Endodermal cell (in vitro differentiated cells): ENCODE data around the gene NPAS4. TPM values are rescaled to one million over a fixed set of nuclear protein-coding genes. Genes with fewer than 3 reads are reported as not detected.

Experiments
- DNase-seq: peaks from one replicate; pipeline ENCODE4 v3.0.0-alpha.2; 2017
- H3K27ac ChIP-seq: 2 replicates; pipeline ENCODE4 v1.5.1; 2013; ENCODE audit warnings: mild to moderate bottlenecking, low read depth, low read length, moderate library complexity
- H3K27me3 ChIP-seq: 2 replicates; pipeline ENCODE4 v1.6.1; 2013; ENCODE audit warnings: mild to moderate bottlenecking, low read length, moderate library complexity; ENCODE audit not compliant: insufficient read depth, control insufficient read depth, poor library complexity, severe bottlenecking
- H3K36me3 ChIP-seq: 2 replicates; pipeline ENCODE4 v1.7.0; 2013; ENCODE audit warnings: mild to moderate bottlenecking, low read length, moderate library complexity; ENCODE audit not compliant: control insufficient read depth, insufficient read depth
- H3K4me1 ChIP-seq: one replicate; pipeline ENCODE4 v1.7.0; 2013; ENCODE audit warnings: low read length; ENCODE audit not compliant: control insufficient read depth, insufficient read depth
- H3K4me3 ChIP-seq: 2 replicates; pipeline ENCODE4 v1.5.1; 2013; ENCODE audit warnings: mild to moderate bottlenecking, low read length, moderate library complexity
- H3K9ac ChIP-seq: 2 replicates; pipeline ENCODE4 v1.6.1; 2013; ENCODE audit warnings: mild to moderate bottlenecking, low read length, moderate library complexity; ENCODE audit not compliant: poor library complexity, severe bottlenecking; ENCODE audit errors: extremely low read depth
- H3K9me3 ChIP-seq: 2 replicates; pipeline ENCODE4 v1.6.1; 2013; ENCODE audit warnings: mild to moderate bottlenecking, low read length, moderate library complexity; ENCODE audit not compliant: control insufficient read depth
- H3K27ac Mint-ChIP-seq: 2 replicates; pipeline ENCODE4 v1.8.0; 2020; ENCODE audit warnings: mixed read lengths
- H3K27me3 Mint-ChIP-seq: 2 replicates; pipeline ENCODE4 v1.8.0; 2021; ENCODE audit warnings: mild to moderate bottlenecking, mixed read lengths; ENCODE audit not compliant: insufficient read depth
- H3K36me3 Mint-ChIP-seq: 2 replicates; pipeline ENCODE4 v1.8.0; 2020; ENCODE audit warnings: low read depth, mixed read lengths
- H3K4me1 Mint-ChIP-seq: 2 replicates; pipeline ENCODE4 v1.8.0; 2020; ENCODE audit warnings: mixed read lengths
- H3K4me3 Mint-ChIP-seq: 2 replicates; pipeline ENCODE4 v1.8.0; 2020; ENCODE audit warnings: mild to moderate bottlenecking, moderate library complexity, mixed read lengths
- H3K9me3 Mint-ChIP-seq: 2 replicates; pipeline ENCODE4 v1.8.0; 2020; ENCODE audit warnings: mild to moderate bottlenecking, mixed read lengths
- WGBS, 2 experiments: methylation state at CpG; one replicate each; pipeline versions ENCODE4 v1.1.5 to v1.1.7; 2013; ENCODE audit warnings: missing lambda C conversion rate in 2 of 2, mixed read lengths in 1 of 2; ENCODE audit not compliant: insufficient coverage in 1 of 2, insufficient read length in 1 of 2; 5-methylcytosine and 5-hydroxymethylcytosine counted together
- total RNA-seq, 2 donors: library from RNA; stranded (reverse); fragmentation: NEBNext Ultra II Directional in 1 of 2; extraction: Animal tissue kit (Norgen Biotek cat#: 25700) in 1 of 2; gene quantifications; 2 replicates in 1 of 2; 3 replicates in 1 of 2; pipeline ENCODE4 v1.2.1, GENCODE V29; 2021
- TF ChIP-seq, protein P1 (sequence below): fragments of 200-600 bp; sonication (generic); conservative IDR thresholded peaks from 2 replicates; pipeline ENCODE4 v1.5.0; 2021; ENCODE audit warnings: antibody characterized with exemption, mild to moderate bottlenecking

Gene NPAS4
- total RNA-seq, 2 donors from 2014 or later, result not detected

DNA sequence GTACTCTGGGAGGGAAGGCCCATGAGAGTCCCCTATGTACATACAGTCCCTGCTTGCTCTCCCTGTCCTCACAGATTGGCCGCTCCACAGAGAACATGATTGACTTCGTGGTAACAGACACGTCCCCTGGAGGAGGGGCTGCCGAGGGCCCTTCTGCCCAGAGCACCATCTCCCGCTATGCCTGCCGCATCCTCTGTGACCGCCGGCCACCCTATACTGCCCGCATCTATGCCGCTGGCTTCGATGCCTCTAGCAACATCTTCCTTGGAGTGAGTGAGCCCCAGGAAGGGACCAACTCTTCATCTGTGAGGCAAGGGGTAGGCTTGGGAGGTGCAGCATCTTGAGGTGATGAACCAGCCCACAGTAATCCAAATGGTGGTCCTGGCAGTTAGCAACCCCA is 52.3 kb downstream of the NPAS4 start:
- H3K4me3 Mint-ChIP-seq, result no peak overlapping the region
- DNase-seq, result no peak
- Histone ChIP-seq H3K27me3 (no peaks in the 10 kb centered on the region), H3K4me3 (no peak overlapping the region), H3K4me1 (peaks cover 8% of the 10 kb centered on the region), H3K36me3 (no peaks in the 10 kb centered on the region), H3K9me3 (no peaks in the 10 kb centered on the region), H3K9ac (no peak overlapping the region), H3K27ac (no peak overlapping the region)
- peaks cover 8% of the 10 kb centered on the region for H3K4me1 Mint-ChIP-seq
- H3K36me3 Mint-ChIP-seq, result peaks cover 10% of the 10 kb centered on the region
- no peak overlapping the region for H3K27ac Mint-ChIP-seq
- TF ChIP-seq, protein P1, sequence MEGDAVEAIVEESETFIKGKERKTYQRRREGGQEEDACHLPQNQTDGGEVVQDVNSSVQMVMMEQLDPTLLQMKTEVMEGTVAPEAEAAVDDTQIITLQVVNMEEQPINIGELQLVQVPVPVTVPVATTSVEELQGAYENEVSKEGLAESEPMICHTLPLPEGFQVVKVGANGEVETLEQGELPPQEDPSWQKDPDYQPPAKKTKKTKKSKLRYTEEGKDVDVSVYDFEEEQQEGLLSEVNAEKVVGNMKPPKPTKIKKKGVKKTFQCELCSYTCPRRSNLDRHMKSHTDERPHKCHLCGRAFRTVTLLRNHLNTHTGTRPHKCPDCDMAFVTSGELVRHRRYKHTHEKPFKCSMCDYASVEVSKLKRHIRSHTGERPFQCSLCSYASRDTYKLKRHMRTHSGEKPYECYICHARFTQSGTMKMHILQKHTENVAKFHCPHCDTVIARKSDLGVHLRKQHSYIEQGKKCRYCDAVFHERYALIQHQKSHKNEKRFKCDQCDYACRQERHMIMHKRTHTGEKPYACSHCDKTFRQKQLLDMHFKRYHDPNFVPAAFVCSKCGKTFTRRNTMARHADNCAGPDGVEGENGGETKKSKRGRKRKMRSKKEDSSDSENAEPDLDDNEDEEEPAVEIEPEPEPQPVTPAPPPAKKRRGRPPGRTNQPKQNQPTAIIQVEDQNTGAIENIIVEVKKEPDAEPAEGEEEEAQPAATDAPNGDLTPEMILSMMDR, result no peak
- 92 to 95% methylated on average over 11 of the region's 11 CpGs for WGBS, 2 experiments
- no peaks in the 10 kb centered on the region for H3K9me3 Mint-ChIP-seq
- H3K27me3 Mint-ChIP-seq, result no peaks in the 10 kb centered on the region

DNA sequence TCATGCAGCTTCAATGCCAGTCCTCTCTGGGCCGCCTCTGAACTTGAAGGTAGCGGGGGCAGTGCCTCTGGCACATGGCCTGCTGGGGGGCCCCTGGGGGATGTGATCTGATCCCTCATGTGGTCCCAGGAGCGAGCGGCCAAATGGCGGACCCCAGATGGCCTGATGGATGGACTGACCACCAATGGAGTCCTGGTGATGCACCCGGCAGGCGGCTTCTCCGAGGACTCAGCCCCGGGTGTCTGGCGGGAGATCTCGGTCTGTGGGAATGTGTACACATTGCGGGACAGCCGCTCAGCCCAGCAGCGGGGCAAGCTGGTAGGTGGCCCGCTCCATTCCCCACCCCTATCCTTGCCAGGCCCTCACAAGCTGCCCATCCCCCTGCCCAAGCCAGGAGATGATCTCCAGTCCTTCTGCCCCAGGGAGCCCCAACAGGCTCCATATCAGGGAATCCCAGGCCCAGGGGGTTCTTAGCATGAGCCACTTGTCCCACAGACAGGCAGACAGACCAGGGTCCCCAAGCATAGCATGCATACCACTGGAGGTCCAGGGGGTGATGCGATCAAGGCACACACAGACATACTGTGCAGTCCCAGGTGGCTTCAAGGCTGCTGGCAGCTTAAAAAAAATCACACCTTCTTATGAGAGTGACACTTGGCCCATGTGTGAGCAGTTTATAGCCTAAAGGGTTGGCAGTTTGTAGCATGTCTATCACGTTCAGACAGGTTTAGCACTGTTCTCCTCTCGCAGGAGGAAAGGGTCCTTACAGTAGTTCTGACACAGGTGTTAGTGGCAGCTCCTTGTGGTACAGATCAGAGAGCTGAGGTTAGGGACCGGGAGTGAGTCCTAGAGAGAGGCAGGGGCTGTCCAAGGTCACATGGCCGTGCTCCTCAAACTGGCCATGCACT is 53.0 kb downstream of the NPAS4 start:
- DNase-seq, result no peak
- Histone ChIP-seq H3K27me3 (no peaks in the 10 kb centered on the region), H3K9me3 (no peaks in the 10 kb centered on the region), H3K36me3 (no peaks in the 10 kb centered on the region), H3K4me3 (no peak overlapping the region), H3K9ac (no peak overlapping the region), H3K4me1 (peaks cover 8% of the 10 kb centered on the region), H3K27ac (no peak overlapping the region)
- Mint-ChIP-seq H3K27me3 (no peaks in the 10 kb centered on the region), H3K4me1 (peaks cover 8% of the 10 kb centered on the region), H3K36me3 (peaks cover 10% of the 10 kb centered on the region), H3K4me3 (no peak overlapping the region), H3K27ac (no peak overlapping the region), H3K9me3 (no peaks in the 10 kb centered on the region)
- TF ChIP-seq, protein P1, result no peak
- 90 to 93% methylated on average over 13 to 19 of the region's 20 CpGs for WGBS, 2 experiments

DNA sequence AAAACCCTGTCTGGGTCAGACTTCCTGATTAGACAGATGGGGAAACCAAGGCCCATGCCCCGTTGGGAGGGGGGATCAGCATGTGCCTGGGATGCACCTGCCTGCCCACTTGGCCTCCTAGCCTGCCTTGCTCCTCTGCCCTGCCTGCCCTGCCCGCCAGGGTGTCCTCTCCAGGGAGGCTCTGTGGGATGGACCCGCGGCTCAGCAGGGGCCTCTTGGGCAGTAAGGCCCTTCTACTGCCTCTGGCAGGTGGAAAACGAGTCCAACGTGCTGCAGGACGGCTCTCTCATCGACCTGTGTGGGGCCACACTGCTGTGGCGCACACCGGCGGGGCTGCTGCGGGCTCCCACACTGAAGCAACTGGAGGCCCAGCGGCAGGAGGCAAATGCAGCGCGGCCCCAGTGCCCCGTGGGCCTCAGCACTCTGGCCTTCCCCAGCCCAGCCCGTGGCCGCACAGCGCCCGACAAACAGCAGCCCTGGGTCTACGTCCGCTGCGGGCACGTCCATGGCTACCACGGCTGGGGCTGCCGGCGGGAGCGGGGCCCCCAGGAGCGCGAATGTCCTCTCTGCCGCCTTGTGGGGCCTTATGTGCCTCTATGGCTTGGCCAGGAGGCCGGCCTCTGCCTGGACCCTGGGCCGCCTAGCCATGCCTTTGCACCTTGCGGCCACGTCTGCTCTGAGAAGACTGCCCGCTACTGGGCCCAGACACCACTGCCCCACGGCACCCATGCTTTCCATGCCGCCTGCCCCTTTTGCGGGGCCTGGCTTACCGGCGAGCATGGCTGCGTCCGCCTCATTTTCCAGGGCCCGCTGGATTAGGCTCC is 54.7 kb downstream of the NPAS4 start:
- Histone ChIP-seq H3K4me3 (no peak overlapping the region), H3K9ac (no peak overlapping the region), H3K9me3 (no peaks in the 10 kb centered on the region), H3K36me3 (no peaks in the 10 kb centered on the region), H3K27ac (no peak overlapping the region), H3K4me1 (peaks cover 8% of the 10 kb centered on the region), H3K27me3 (no peaks in the 10 kb centered on the region)
- H3K27ac Mint-ChIP-seq, result no peak overlapping the region
- peaks cover 10% of the 10 kb centered on the region for H3K36me3 Mint-ChIP-seq
- DNase-seq, result no peak
- no peak overlapping the region for H3K4me3 Mint-ChIP-seq
- WGBS, 2 experiments, result 94 to 96% methylated on average over 25 to 44 of the region's 44 CpGs
- no peaks in the 10 kb centered on the region for H3K27me3 Mint-ChIP-seq
- H3K9me3 Mint-ChIP-seq, result no peaks in the 10 kb centered on the region
- TF ChIP-seq, protein P1, result no peak
- peaks cover 4% of the 10 kb centered on the region for H3K4me1 Mint-ChIP-seq

Other genes with a start within 250 kb of the NPAS4 start
- 10 to 100 TPM; 52.0 to 69.2 TPM for gene KLC2, start 163.3 kb upstream of the NPAS4 start, total RNA-seq
- 100 to 1,000 TPM; 122 to 126 TPM for gene RAB1B, start 152.4 kb upstream of the NPAS4 start, total RNA-seq
- gene CNIH2, start 142.9 kb upstream of the NPAS4 start, total RNA-seq, result 1 to 10 TPM; 3.5 to 3.8 TPM
- gene YIF1A, start 131.9 kb upstream of the NPAS4 start, total RNA-seq, result 10 to 100 TPM; 70.6 to 80.1 TPM
- under 1 TPM in 1 of 2 donors, not detected in 1; 0.20 TPM for gene TMEM151A, start 129.1 kb upstream of the NPAS4 start, total RNA-seq
- under 1 TPM; 0.33 to 0.40 TPM for gene CD248, start 104.0 kb upstream of the NPAS4 start, total RNA-seq
- gene RIN1, start 84.6 kb upstream of the NPAS4 start, total RNA-seq, result 1 to 10 TPM; 2.2 to 2.6 TPM
- 10 to 100 TPM; 38.7 to 40.3 TPM for gene BRMS1, start 75.9 kb upstream of the NPAS4 start, total RNA-seq
- gene B4GAT1, start 73.4 kb upstream of the NPAS4 start, total RNA-seq, result 10 to 100 TPM; 29.4 to 45.7 TPM
- gene SLC29A2, start 49.3 kb upstream of the NPAS4 start, total RNA-seq, result 10 to 100 TPM; 30.8 to 32.4 TPM
- gene MRPL11, start 17.8 kb downstream of the NPAS4 start, total RNA-seq, result 100 to 1,000 TPM in 1 of 2 donors, 10 to 100 TPM in 1; 84.5 to 111 TPM
- gene PELI3, start 45.9 kb downstream of the NPAS4 start, total RNA-seq, result 10 to 100 TPM in 1 of 2 donors, 1 to 10 TPM in 1; 9.0 to 12.4 TPM
- 10 to 100 TPM; 84.8 to 86.3 TPM for gene DPP3, start 59.4 kb downstream of the NPAS4 start, total RNA-seq
- 10 to 100 TPM; 52.4 to 67.3 TPM for gene BBS1, start 89.6 kb downstream of the NPAS4 start, total RNA-seq
- 10 to 100 TPM; 10.6 to 11.7 TPM for gene ZDHHC24, start 125.0 kb downstream of the NPAS4 start, total RNA-seq
- gene ACTN3, start 125.9 kb downstream of the NPAS4 start, total RNA-seq, result 1 to 10 TPM; 1.7 to 5.3 TPM
- gene CTSF, start 147.6 kb downstream of the NPAS4 start, total RNA-seq, result 10 to 100 TPM in 1 of 2 donors, 1 to 10 TPM in 1; 5.0 to 18.6 TPM
- 1 to 10 TPM in 1 of 2 donors, under 1 TPM in 1; 0.84 to 1.5 TPM for gene CCDC87, start 172.0 kb downstream of the NPAS4 start, total RNA-seq
- 10 to 100 TPM; 62.9 to 64.7 TPM for gene CCS, start 172.2 kb downstream of the NPAS4 start, total RNA-seq
- gene RBM14, start 195.6 kb downstream of the NPAS4 start, total RNA-seq, result 100 to 1,000 TPM in 1 of 2 donors, 10 to 100 TPM in 1; 90.0 to 110 TPM
- gene RBM4, start 217.7 kb downstream of the NPAS4 start, total RNA-seq, result 100 to 1,000 TPM; 151 to 191 TPM